Karpas-422 (cell line): ENCODE data around the gene GAN. TPM values are rescaled to one million over a fixed set of nuclear protein-coding genes. Genes with fewer than 3 reads are reported as not detected.

Source experiments
- DNase-seq: peaks from one replicate; pipeline ENCODE4 v3.0.0-alpha.2; 2015
- H2AFZ ChIP-seq: fragments of 200-600 bp; sonication (generic); 2 replicates; pipeline ENCODE4 v1.6.1; 2014; ENCODE audit warnings: antibody characterized with exemption, low read length, mixed read lengths
- H3K27ac ChIP-seq: fragments of 200-600 bp; sonication (generic); 2 replicates; pipeline ENCODE4 v1.5.1; 2014; ENCODE audit warnings: mild to moderate bottlenecking, low read length, moderate library complexity
- H3K27me3 ChIP-seq: fragments of 200-600 bp; sonication (generic); 2 replicates; pipeline ENCODE4 v1.6.1; 2014; ENCODE audit warnings: low read length, mixed read lengths
- H3K36me3 ChIP-seq: fragments of 200-600 bp; sonication (generic); 2 replicates; pipeline ENCODE4 v1.6.1; 2014; ENCODE audit warnings: low read length, mixed read lengths; ENCODE audit not compliant: insufficient read depth
- H3K4me1 ChIP-seq: fragments of 200-600 bp; sonication (generic); 2 replicates; pipeline ENCODE4 v1.6.1; 2014; ENCODE audit warnings: mild to moderate bottlenecking, low read length, mixed read lengths
- H3K4me2 ChIP-seq: fragments of 200-600 bp; sonication (generic); 2 replicates; pipeline ENCODE4 v1.6.1; 2014; ENCODE audit warnings: low read length, low read depth, mild to moderate bottlenecking; ENCODE audit not compliant: poor library complexity, severe bottlenecking
- H3K4me3 ChIP-seq: fragments of 200-600 bp; sonication (generic); 2 replicates; pipeline ENCODE4 v1.5.1; 2014; ENCODE audit warnings: mild to moderate bottlenecking, antibody characterized with exemption, low read length, mixed read lengths
- H3K79me2 ChIP-seq: fragments of 200-600 bp; sonication (generic); 2 replicates; pipeline ENCODE4 v1.6.1; 2014; ENCODE audit warnings: mild to moderate bottlenecking, low read length, mixed read lengths
- H3K9ac ChIP-seq: fragments of 200-600 bp; sonication (generic); 2 replicates; pipeline ENCODE4 v1.6.0; 2014; ENCODE audit warnings: low read length
- H3K9me2 ChIP-seq: fragments of 200-600 bp; sonication (generic), shearing (Covaris generic); replicated peaks from 2 replicates; pipeline ENCODE4 v1.6.0; 2014; ENCODE audit warnings: mild to moderate bottlenecking, low read length, moderate library complexity; ENCODE audit not compliant: insufficient read depth
- H3K9me3 ChIP-seq: fragments of 300-700, 200-600 bp; sonication (generic); 2 replicates; pipeline ENCODE4 v1.6.1; 2014; ENCODE audit warnings: low read length, mixed read lengths
- H4K20me1 ChIP-seq: fragments of 200-600 bp; sonication (generic); 2 replicates; pipeline ENCODE4 v1.6.1; 2014; ENCODE audit warnings: mild to moderate bottlenecking, antibody characterized with exemption, low read length, low read depth; ENCODE audit not compliant: insufficient read depth
- total RNA-seq: library from RNA; depleted of rRNA; stranded (reverse); fragments of >200 nt; shearing (Covaris generic); gene quantifications from 2 replicates; pipeline ENCODE4 v1.2.3, GENCODE V29; 2014; ENCODE audit warnings: low replicate concordance; rRNA removed

Gene GAN
- total RNA-seq, 1 experiment from 2014 or later, result 5.3 TPM

- DNase-seq, result no peak
- H3K9me3 ChIP-seq, result no peaks in the 10 kb centered on the region
- H2AFZ ChIP-seq, result no peak overlapping the region
- H3K27me3 ChIP-seq, result no peaks in the 10 kb centered on the region
- no peak overlapping the region for H3K4me3 ChIP-seq
- H3K36me3 ChIP-seq, result no peaks in the 10 kb centered on the region
- no peaks in the 10 kb centered on the region for H3K79me2 ChIP-seq
- H3K27ac ChIP-seq, result no peak overlapping the region
- peaks cover 6% of the 10 kb centered on the region for H3K4me1 ChIP-seq
- H3K9ac ChIP-seq, result no peak overlapping the region
- H3K9me2 ChIP-seq, result no peaks in the 10 kb centered on the region
- H4K20me1 ChIP-seq, result no peaks in the 10 kb centered on the region
- no peak overlapping the region for H3K4me2 ChIP-seq
Observed at GRCh38 chr16:81436386-81436785, 121.6 kb downstream of the GAN start.

- H3K27ac ChIP-seq, result no peak overlapping the region
Observed at GRCh38 chr16:81437865-81438264, 123.1 kb downstream of the GAN start.

More at GRCh38 chr16:81437865-81438264, 123.1 kb downstream of the GAN start:
- Histone ChIP-seq H3K9me3 (no peaks in the 10 kb centered on the region), H3K9me2 (no peaks in the 10 kb centered on the region), H3K9ac (no peak overlapping the region), H3K4me2 (no peak overlapping the region), H3K79me2 (no peaks in the 10 kb centered on the region), H2AFZ (no peak overlapping the region), H3K36me3 (no peaks in the 10 kb centered on the region), H4K20me1 (no peaks in the 10 kb centered on the region), H3K4me3 (no peak overlapping the region), H3K27me3 (no peaks in the 10 kb centered on the region), H3K4me1 (peaks cover 6% of the 10 kb centered on the region)
- no peak for DNase-seq

Other genes starting within 250 kb of the GAN start
- 0.22 TPM in 1 of 2 replicates, not detected in the other for gene C16orf46, start 237.7 kb upstream of the GAN start, total RNA-seq
- 39.1 and 49.2 TPM in 2 replicates for gene GCSH, start 218.6 kb upstream of the GAN start, total RNA-seq
- not detected in 2 replicates for gene BCO1, start 76.3 kb upstream of the GAN start, total RNA-seq
- 5.0 and 12.7 TPM in 2 replicates for gene CMIP, start 129.8 kb downstream of the GAN start, total RNA-seq